H54 (cell line): ENCODE results near the gene PPP6R1.

Experiments
- DNase-seq: peaks from one replicate; pipeline ENCODE4 v3.0.0; 2011; ENCODE audit warnings: low spot score, mixed read lengths; ENCODE audit not compliant: insufficient read length
- FAIRE-seq: peaks from 3 replicates; lab custom pipeline; 2011; peaks lifted over from hg19 to GRCh38; lab: Jason Lieb, UNC
- POLR2A ChIP-seq: IDR thresholded peaks from 2 replicates; pipeline ENCODE4 v1.6.1; 2011; ENCODE audit warnings: low read depth, mild to moderate bottlenecking, low read length

PPP6R1 gene

GRCh38 chr19:55198651-55199050 is 60.2 kb downstream of the PPP6R1 start:
- DNase-seq (no peak), FAIRE-seq (no peak)
- no peak for TF ChIP-seq POLR2A

- DNase-seq (no peak), FAIRE-seq (no peak)
- no peak for TF ChIP-seq POLR2A
These were observed 61.3 kb downstream of the PPP6R1 start for GRCh38 chr19:55197528-55197927.

- TF ChIP-seq POLR2A = no peak
- FAIRE-seq (no peak), DNase-seq (no peak)
These were observed 62.0 kb downstream of the PPP6R1 start for GRCh38 chr19:55196803-55197202.

GRCh38 chr19:55193481-55193880 is 65.3 kb downstream of the PPP6R1 start:
- TF ChIP-seq POLR2A = no peak
- FAIRE-seq (no peak), DNase-seq (no peak)

GRCh38 chr19:55189403-55189835 is 69.4 kb downstream of the PPP6R1 start:
- DNase-seq (peak; percentile 100), FAIRE-seq (peak; percentile 84)
- TF ChIP-seq POLR2A = peak; percentile 70

GRCh38 chr19:55188625-55189024 is 70.2 kb downstream of the PPP6R1 start:
- DNase-seq (peak; percentile 42), FAIRE-seq (no peak)
- no peak for TF ChIP-seq POLR2A

GRCh38 chr19:55186080-55186479 is 72.7 kb downstream of the PPP6R1 start:
- no peak for FAIRE-seq
- no peak for TF ChIP-seq POLR2A
- DNase-seq = no peak

- TF ChIP-seq POLR2A = no peak
- DNase-seq (no peak), FAIRE-seq (no peak)
These were observed 77.1 kb downstream of the PPP6R1 start for GRCh38 chr19:55181740-55182139.
